HepG2 (cell line): ENCODE measurements around the gene ACSBG1. TPM values are rescaled to one million over a fixed set of nuclear protein-coding genes. Genes with fewer than 3 reads are reported as not detected.

Source experiments
- ATAC-seq: fragments of 200-7000 bp; cut with Tn5 transposase; 3 replicates; pipeline ENCODE4 v1.9.1; 2020; ENCODE audit warnings: mild to moderate bottlenecking, moderate library complexity
- BruUV-seq: library from RNA; stranded (reverse); fragments of 400-500 nt; replicated peaks from 2 replicates; lab custom pipeline; 2021; lab: Mats Ljungman, UMichigan
- CTCF ChIA-PET: fragments of 300-600 bp; formaldehyde crosslinking; extraction: SDS; loops from one replicate; lab custom pipeline; 2021; ENCODE audit warnings: low total read pairs, inconsistent platforms, low intra/inter-chr PET ratio; lab: Yijun Ruan, JAX
- POLR2A ChIA-PET: fragments of 350-600 bp; sonication (Branson Sonifier 250); formaldehyde crosslinking; loops from one replicate; lab custom pipeline; 2020; ENCODE audit warnings: antibody characterized with exemption, inconsistent platforms; lab: Yijun Ruan, JAX
- DNase-seq: peaks from one replicate; pipeline ENCODE4 v3.0.0-alpha.2; 2015; ENCODE audit warnings: low spot score
- FAIRE-seq: peaks from 3 replicates; lab custom pipeline; 2011; peaks lifted over from hg19 to GRCh38; lab: Jason Lieb, UNC
- H2AFZ ChIP-seq: one replicate; pipeline ENCODE4 v1.6.1; 2011; ENCODE audit warnings: low read length, inconsistent platforms
- H3K27ac ChIP-seq: fragments of 300-600 bp; 3 replicates; pipeline ENCODE4 v1.8.0; 2011; ENCODE audit warnings: mixed run types, mild to moderate bottlenecking, mixed read lengths, low read length, inconsistent platforms; ENCODE audit not compliant: insufficient read depth; ENCODE audit errors: extremely low read length
- H3K27me3 ChIP-seq, 2 experiments: fragments of 200-600 bp in 1 of 2; 2 replicates in 1 of 2; 3 replicates in 1 of 2; pipeline versions ENCODE4 v1.6.0 to v1.8.0; 2011; ENCODE audit warnings: low read length in 2 of 2, mild to moderate bottlenecking in 2 of 2, moderate library complexity in 2 of 2, inconsistent platforms in 1 of 2; ENCODE audit not compliant: insufficient read depth in 2 of 2, control insufficient read depth in 1 of 2
- H3K36me3 ChIP-seq, 2 experiments: fragments of 200-600 bp in 1 of 2; replicated peaks in 1 of 2; 2 replicates in 1 of 2; 3 replicates in 1 of 2; pipeline versions ENCODE4 v1.5.1 to v1.8.0; 2011; ENCODE audit warnings: low read length in 2 of 2, inconsistent platforms in 1 of 2; ENCODE audit not compliant: insufficient read depth in 2 of 2, control insufficient read depth in 1 of 2
- H3K4me1 ChIP-seq: 2 replicates; pipeline ENCODE4 v1.5.1; 2012; ENCODE audit warnings: low read length, inconsistent platforms; ENCODE audit not compliant: insufficient read depth
- H3K4me2 ChIP-seq: 2 replicates; pipeline ENCODE4 v1.6.0; 2011; ENCODE audit warnings: low read depth, low read length, inconsistent platforms
- H3K4me3 ChIP-seq, 3 experiments: fragments of 200-600 bp in 1 of 3; sonication (generic), shearing (Covaris generic) in 1 of 3; replicated peaks in 1 of 3; 2 replicates each; pipeline ENCODE4 v1.5.1; 2011 to 2016; ENCODE audit warnings: low read length in 3 of 3, inconsistent platforms in 2 of 3, low read depth in 2 of 3, mild to moderate bottlenecking in 2 of 3, control low read depth in 1 of 3, mixed read lengths in 1 of 3; ENCODE audit not compliant: insufficient read depth in 1 of 3
- H3K79me2 ChIP-seq: one replicate; pipeline ENCODE4 v1.6.1; 2011; ENCODE audit warnings: low read length, inconsistent platforms; ENCODE audit not compliant: insufficient read depth
- H3K9ac ChIP-seq: 2 replicates; pipeline ENCODE4 v1.6.0; 2011; ENCODE audit warnings: mild to moderate bottlenecking, low read depth, low read length, inconsistent platforms; ENCODE audit not compliant: insufficient read depth
- H3K9me3 ChIP-seq: 2 replicates; pipeline ENCODE4 v1.5.1; 2012; ENCODE audit warnings: mild to moderate bottlenecking, low read length
- H4K20me1 ChIP-seq: 2 replicates; pipeline ENCODE4 v1.6.0; 2011; ENCODE audit warnings: inconsistent platforms, mild to moderate bottlenecking, low read length, moderate library complexity; ENCODE audit not compliant: insufficient read depth
- ATF2 ChIP-seq: sonication (generic); formaldehyde crosslinking; IDR thresholded peaks from 2 replicates; pipeline ENCODE4 v1.4.0; 2020; ENCODE audit warnings: missing genetic modification reagents
- EHMT2 ChIP-seq: fragments of 200-600 bp; sonication (generic); IDR thresholded peaks from 2 replicates; pipeline ENCODE4 v1.7.0; 2017; ENCODE audit warnings: antibody characterized with exemption, low read depth, low read length, borderline replicate concordance
- HNF1A ChIP-seq, 2 experiments: sonication (generic) in 1 of 2; formaldehyde crosslinking in 1 of 2; IDR thresholded peaks; 2 replicates each; pipeline versions ENCODE4 v1.4.0 to v1.6.1; 2016 to 2020; ENCODE audit warnings: borderline replicate concordance in 1 of 2, low read depth in 1 of 2, mild to moderate bottlenecking in 1 of 2, missing genetic modification reagents in 1 of 2
- HOXA7 ChIP-seq: sonication (generic); formaldehyde crosslinking; IDR thresholded peaks from 2 replicates; pipeline ENCODE4 v1.8.1; 2022; ENCODE audit warnings: mild to moderate bottlenecking, missing genetic modification reagents, moderate library complexity
- NR2F1 ChIP-seq, 2 experiments: fragments of 450-650 bp in 1 of 2; formaldehyde crosslinking in 1 of 2; IDR thresholded peaks; 2 replicates each; pipeline versions ENCODE4 v1.5.0 to v1.6.1; 2016 to 2020; ENCODE audit warnings: mild to moderate bottlenecking in 1 of 2, missing compliant biosample characterization in 1 of 2, missing genetic modification reagents in 1 of 2, moderate library complexity in 1 of 2
- THYN1 ChIP-seq: sonication (generic); formaldehyde crosslinking; IDR thresholded peaks from 2 replicates; pipeline ENCODE4 v1.8.1; 2023; ENCODE audit warnings: low read depth, mild to moderate bottlenecking, moderate library complexity, missing genetic modification reagents, borderline replicate concordance
- ZBTB26 ChIP-seq: IDR thresholded peaks from 2 replicates; pipeline ENCODE4 v1.6.1; 2016; ENCODE audit warnings: missing compliant biosample characterization, missing genetic modification reagents, borderline replicate concordance
- ZBTB39 ChIP-seq: sonication (generic); formaldehyde crosslinking; IDR thresholded peaks from 2 replicates; pipeline ENCODE4 v1.5.0; 2020; ENCODE audit warnings: missing genetic modification reagents
- ZBTB7B ChIP-seq: sonication (generic); formaldehyde crosslinking; IDR thresholded peaks from 2 replicates; pipeline ENCODE4 v1.4.0; 2020; ENCODE audit warnings: missing genetic modification reagents
- WGBS: methylation state at CpG from one replicate; pipeline ENCODE4 v1.1.6; 2017; ENCODE audit warnings: low lambda C conversion rate; 5-methylcytosine and 5-hydroxymethylcytosine counted together
- in situ Hi-C: cut with HindIII; loops from 2 replicates; pipeline ENCODE4 v1.10.0; 2017; ENCODE audit warnings: low pct_unique_long_range_greater_than_20kb; ENCODE audit not compliant: extremely low pct_ligation_motif_present
- intact Hi-C: fragments of 100-400 bp; cut with micrococcal nuclease; formaldehyde crosslinking; loops from one replicate; pipeline ENCODE4 v1.10.0; 2022; ENCODE audit not compliant: unreplicated experiment
- polyA plus RNA-seq, 8 experiments: library from polyadenylated mRNA; depleted of rRNA in 3 of 8; stranded (reverse) in 7 of 8; unstranded in 1 of 8; fragments of >200 nt; fragmentation: Illumina TruSeq in 4 of 8; extraction: Trizol in 4 of 8; gene quantifications; 2 replicates each; pipeline versions ENCODE4 v1.2.1 to v1.2.3, GENCODE V29; 2011 to 2016; ENCODE audit warnings: low read depth in 4 of 8, missing spikeins in 1 of 8, mixed read lengths in 1 of 8; ENCODE audit not compliant: insufficient read depth in 1 of 8
- total RNA-seq, 5 experiments: library from RNA; depleted of rRNA; stranded (reverse); fragments of >200 nt; fragmentation: Illumina TruSeq; extraction: Trizol; gene quantifications; 2 replicates each; pipeline ENCODE4 v1.2.3, GENCODE V29; 2016; ENCODE audit warnings: low read depth in 1 of 5

Gene ACSBG1
- total and polyA plus RNA-seq, 2 of the 13 experiments (the other 11 are each of a cell fraction or from before 2014, with no cell fraction given) = 0.35 to 0.81 TPM

- no peak for TF ChIP-seq HNF1A (IDR thresholded peaks at IDR 0.05; ENCODE audit: low read depth)
- TF ChIP-seq HNF1A (CRISPR knock-in tag; IDR thresholded peaks at IDR 0.05; ENCODE audit: borderline replicate concordance) = no peak
- no peak for TF ChIP-seq HOXA7 (CRISPR knock-in tag)
- TF ChIP-seq THYN1 (CRISPR knock-in tag) = no peak
Observed at GRCh38 chr15:78233496-78233895, 869 bp downstream of the ACSBG1 start (continued).

- Histone ChIP-seq H3K36me3 (no peaks in the 10 kb centered on the region), H3K4me2 (no peak overlapping the region), H3K9ac (no peak overlapping the region), H3K4me1 (no peaks in the 10 kb centered on the region), H2AFZ (no peak overlapping the region), H3K79me2 (no peaks in the 10 kb centered on the region), H4K20me1 (no peaks in the 10 kb centered on the region), H3K27me3 (peaks cover 4 to 36% of the 10 kb centered on the region in 2 experiments; a peak in 4 of 5 replicates), H3K27ac (no peak overlapping the region), H3K9me3 (no peaks in the 10 kb centered on the region), H3K4me3 (no peak overlapping the region)
- intact Hi-C loops = no loop called here
- ChIA-PET CTCF (no interaction called here), POLR2A (no interaction called here)
- WGBS = 50% methylated on average over 2 of the region's 5 CpGs
- no TSS peak for BruUV-seq
- FAIRE-seq (no peak), DNase-seq (no peak), ATAC-seq (no peak)
- TF ChIP-seq ZBTB26 (CRISPR knock-in tag) (no peak), ZBTB39 (CRISPR knock-in tag) (no peak), ATF2 (CRISPR knock-in tag) (no peak), ZBTB7B (CRISPR knock-in tag) (no peak), NR2F1 (CRISPR knock-in tag; IDR thresholded peaks at IDR 0.05) (no peak), EHMT2 (no peak)
- in situ Hi-C loops = loop anchor here (25.0 kb wide), 1 partner anchor 271 kb away; no protein-coding TSS in a partner anchor
Observed at GRCh38 chr15:78232951-78233350, 1.4 kb downstream of the ACSBG1 start.
